NB4 (cell line): ENCODE data around the gene GPRC5A.

ENCODE experiments used
- CTCF ChIP-seq: IDR thresholded peaks from one replicate; pipeline ENCODE4 v1.5.1; 2012; ENCODE audit warnings: low read depth, low read length
- POLR2A ChIP-seq: IDR thresholded peaks from 2 replicates; pipeline ENCODE4 v1.6.1; 2011; ENCODE audit warnings: mild to moderate bottlenecking; ENCODE audit not compliant: insufficient read length; ENCODE audit errors: extremely low read depth

GRCh38 chr12:12958886-12959285, 67.5 kb downstream of the GPRC5A start:
- TF ChIP-seq POLR2A: no peak
- no peak for TF ChIP-seq CTCF
